HEK293 (cell line): ENCODE data around the gene DNAJB4.
"Not testable (repeated sequence)": the region's sequence is repeated elsewhere in the genome, so short reads cannot be mapped to it uniquely, and the experiment has no call there.

Experiments
- CTCF ChIA-PET: fragments of 350-600 bp; formaldehyde crosslinking; extraction: SDS; loops from one replicate; lab custom pipeline; 2021; ENCODE audit warnings: antibody characterized with exemption; lab: Yijun Ruan, JAX
- POLR2A ChIA-PET: fragments of 300-600 bp; formaldehyde crosslinking; extraction: SDS; loops from one replicate; lab custom pipeline; 2020; ENCODE audit warnings: antibody characterized with exemption, inconsistent platforms; lab: Yijun Ruan, JAX
- H3K27ac ChIP-seq: fragments of 200-500 bp; sonication (Bioruptor generic); 2 replicates; pipeline ENCODE4 v1.5.1; 2014; ENCODE audit warnings: low read depth, low read length, control low read depth, inconsistent platforms; ENCODE audit errors: extremely low read depth
- H3K36me3 ChIP-seq, 2 experiments: fragments of 200-500 bp in 1 of 2; sonication (Bioruptor generic) in 1 of 2; 1 replicate in 1 of 2; 2 replicates in 1 of 2; pipeline ENCODE4 v1.5.1; 2014 to 2017; ENCODE audit warnings: inconsistent platforms in 2 of 2, low read length in 2 of 2; ENCODE audit not compliant: control insufficient read depth in 2 of 2, insufficient read depth in 1 of 2
- H3K4me1 ChIP-seq: fragments of 200-500 bp; sonication (Bioruptor generic); 2 replicates; pipeline ENCODE4 v1.5.1; 2014; ENCODE audit warnings: mild to moderate bottlenecking, low read length, inconsistent platforms; ENCODE audit not compliant: control insufficient read depth, insufficient read depth
- H3K4me3 ChIP-seq: 2 replicates; pipeline ENCODE4 v1.5.1; 2011; ENCODE audit warnings: low read depth, mild to moderate bottlenecking, control low read depth, low read length, moderate library complexity
- H3K9me3 ChIP-seq: fragments of 200-500 bp; sonication (Bioruptor generic); 2 replicates; pipeline ENCODE4 v1.5.1; 2014; ENCODE audit warnings: low read depth, low read length, inconsistent platforms; ENCODE audit not compliant: control insufficient read depth, insufficient read depth
- BCL11A ChIP-seq: fragments of 450-650 bp; formaldehyde crosslinking; IDR thresholded peaks from 2 replicates; pipeline ENCODE4 v1.5.1; 2016; ENCODE audit warnings: low read depth, missing biosample characterization, missing genetic modification characterization
- PRDM4 ChIP-seq: fragments of 450-650 bp; formaldehyde crosslinking; IDR thresholded peaks from 2 replicates; pipeline ENCODE4 v1.5.1; 2017; ENCODE audit warnings: missing biosample characterization, missing genetic modification characterization
- ZBTB7A ChIP-seq: fragments of 450-650 bp; formaldehyde crosslinking; IDR thresholded peaks from 2 replicates; pipeline ENCODE4 v1.5.1; 2016; ENCODE audit warnings: low read depth, missing biosample characterization, missing genetic modification characterization
- ZFP41 ChIP-seq: fragments of 450-650 bp; formaldehyde crosslinking; IDR thresholded peaks from 2 replicates; pipeline ENCODE4 v1.5.1; 2016; ENCODE audit warnings: missing biosample characterization, missing genetic modification characterization, borderline replicate concordance
- ZNF146 ChIP-seq: fragments of 450-650 bp; formaldehyde crosslinking; IDR thresholded peaks from 2 replicates; pipeline ENCODE4 v1.5.1; 2016; ENCODE audit warnings: missing biosample characterization, missing genetic modification characterization
- ZNF202 ChIP-seq: fragments of 450-650 bp; formaldehyde crosslinking; IDR thresholded peaks from 2 replicates; pipeline ENCODE4 v1.5.1; 2016; ENCODE audit warnings: missing biosample characterization, missing genetic modification characterization, borderline replicate concordance
- ZNF280D ChIP-seq: fragments of 450-650 bp; formaldehyde crosslinking; IDR thresholded peaks from 2 replicates; pipeline ENCODE4 v1.5.1; 2016; ENCODE audit warnings: missing biosample characterization, missing genetic modification characterization
- ZNF292 ChIP-seq: fragments of 450-650 bp; formaldehyde crosslinking; IDR thresholded peaks from 2 replicates; pipeline ENCODE4 v1.5.1; 2016; ENCODE audit warnings: low read depth, missing biosample characterization, missing genetic modification characterization, borderline replicate concordance
- ZNF48 ChIP-seq: fragments of 450-650 bp; formaldehyde crosslinking; IDR thresholded peaks from 2 replicates; pipeline ENCODE4 v1.5.1; 2016; ENCODE audit warnings: missing biosample characterization, missing genetic modification characterization
- ZNF501 ChIP-seq: fragments of 450-650 bp; formaldehyde crosslinking; IDR thresholded peaks from 2 replicates; pipeline ENCODE4 v1.5.1; 2016; ENCODE audit warnings: missing biosample characterization, missing genetic modification characterization
- ZNF521 ChIP-seq: fragments of 450-650 bp; formaldehyde crosslinking; IDR thresholded peaks from 2 replicates; pipeline ENCODE4 v1.5.1; 2017; ENCODE audit warnings: missing biosample characterization, mild to moderate bottlenecking, missing genetic modification characterization
- ZNF571 ChIP-seq: fragments of 450-650 bp; formaldehyde crosslinking; IDR thresholded peaks from 2 replicates; pipeline ENCODE4 v1.5.0; 2017; ENCODE audit warnings: missing biosample characterization, missing genetic modification characterization
- ZNF580 ChIP-seq: fragments of 450-650 bp; formaldehyde crosslinking; IDR thresholded peaks from 2 replicates; pipeline ENCODE4 v1.5.1; 2016; ENCODE audit warnings: missing biosample characterization, missing genetic modification characterization
- ZNF664 ChIP-seq: fragments of 450-650 bp; formaldehyde crosslinking; IDR thresholded peaks from 2 replicates; pipeline ENCODE4 v1.5.1; 2016; ENCODE audit warnings: missing biosample characterization, missing genetic modification characterization
- ZNF677 ChIP-seq: fragments of 450-650 bp; IDR thresholded peaks from 2 replicates; pipeline ENCODE4 v1.5.0; 2018; ENCODE audit warnings: missing biosample characterization, mild to moderate bottlenecking, missing genetic modification characterization, moderate library complexity

The DNAJB4 gene

GRCh38 chr1:78015148-78015547, 10.4 kb downstream of the DNAJB4 start:
- Histone ChIP-seq H3K27ac (no peak overlapping the region), H3K4me1 (no peaks in the 10 kb centered on the region)
- TF ChIP-seq BCL11A (no peak), ZNF664 (tag by site-specific recombination) (0 out of 2 replicates have a peak, but pooled peaks have one; percentile 15)
- TF ChIP-seq, all 188 proteins: peak for 1
- peaks cover 0 to 9% of the 10 kb centered on the region in 2 experiments; a peak in 1 of 3 replicates for H3K36me3 ChIP-seq
- ChIA-PET POLR2A (interaction anchor here (0.8 kb wide), 1 partner anchor 11 kb away, joined by 3 read pairs; no protein-coding TSS in a partner anchor), CTCF (interaction anchor here (0.8 kb wide), 1 partner anchor 17 kb away, joined by 3 read pairs; no protein-coding TSS in a partner anchor)
- no peak overlapping the region for H3K4me3 ChIP-seq
- H3K9me3 ChIP-seq = no peaks in the 10 kb centered on the region

- CTCF ChIA-PET = interaction anchor here (0.5 to 0.7 kb wide), 3 partner anchors 69 to 86 kb away, joined by 3 read pairs; no protein-coding TSS in a partner anchor
- POLR2A ChIA-PET = interaction anchor here (0.7 to 1.1 kb wide), 2 partner anchors 14 to 36 kb away, joined by 3 to 5 read pairs; partner anchors contain the start of gene DNAJB4
Observed at GRCh38 chr1:78019024-78019423, 14.3 kb downstream of the DNAJB4 start.

GRCh38 chr1:78021134-78021533, 16.4 kb downstream of the DNAJB4 start:
- TF ChIP-seq ZNF146 (tag by site-specific recombination) = peak; percentile 95
- TF ChIP-seq ZNF580 (tag by site-specific recombination) = peak; percentile 93
- TF ChIP-seq ZNF280D (tag by site-specific recombination) = 0 out of 2 replicates have a peak, but pooled peaks have one; percentile 56
- TF ChIP-seq ZNF202 (tag by site-specific recombination) = 0 out of 2 replicates have a peak, but pooled peaks have one; percentile 20
- H3K9me3 ChIP-seq, CTCF ChIA-PET, H3K4me1 ChIP-seq, H3K36me3 ChIP-seq, H3K27ac ChIP-seq, H3K4me3 ChIP-seq, POLR2A ChIA-PET: not testable (repeated sequence)

More at GRCh38 chr1:78019024-78019423, 14.3 kb downstream of the DNAJB4 start:
- Histone ChIP-seq H3K9me3 (no peaks in the 10 kb centered on the region), H3K4me3 (no peak overlapping the region), H3K36me3 (peaks cover 0 to 4% of the 10 kb centered on the region in 2 experiments; a peak in 1 of 3 replicates), H3K4me1 (no peaks in the 10 kb centered on the region), H3K27ac (no peak overlapping the region)
- TF ChIP-seq ZNF571 (tag by site-specific recombination) (no peak), ZNF48 (tag by site-specific recombination) (no peak), ZNF501 (tag by site-specific recombination) (no peak), PRDM4 (tag by site-specific recombination) (no peak), ZFP41 (no peak), ZNF677 (no peak), ZNF521 (tag by site-specific recombination) (no peak), ZBTB7A (tag by site-specific recombination) (no peak), ZNF292 (tag by site-specific recombination) (no peak)
